ENCODE measurements around the gene FDXR. TPM values are rescaled to one million over a fixed set of nuclear protein-coding genes. Genes with fewer than 3 reads are reported as not detected.

Gene FDXR
- total RNA-seq, 1 donor from 2014 or later: 9.0 TPM

DNA sequence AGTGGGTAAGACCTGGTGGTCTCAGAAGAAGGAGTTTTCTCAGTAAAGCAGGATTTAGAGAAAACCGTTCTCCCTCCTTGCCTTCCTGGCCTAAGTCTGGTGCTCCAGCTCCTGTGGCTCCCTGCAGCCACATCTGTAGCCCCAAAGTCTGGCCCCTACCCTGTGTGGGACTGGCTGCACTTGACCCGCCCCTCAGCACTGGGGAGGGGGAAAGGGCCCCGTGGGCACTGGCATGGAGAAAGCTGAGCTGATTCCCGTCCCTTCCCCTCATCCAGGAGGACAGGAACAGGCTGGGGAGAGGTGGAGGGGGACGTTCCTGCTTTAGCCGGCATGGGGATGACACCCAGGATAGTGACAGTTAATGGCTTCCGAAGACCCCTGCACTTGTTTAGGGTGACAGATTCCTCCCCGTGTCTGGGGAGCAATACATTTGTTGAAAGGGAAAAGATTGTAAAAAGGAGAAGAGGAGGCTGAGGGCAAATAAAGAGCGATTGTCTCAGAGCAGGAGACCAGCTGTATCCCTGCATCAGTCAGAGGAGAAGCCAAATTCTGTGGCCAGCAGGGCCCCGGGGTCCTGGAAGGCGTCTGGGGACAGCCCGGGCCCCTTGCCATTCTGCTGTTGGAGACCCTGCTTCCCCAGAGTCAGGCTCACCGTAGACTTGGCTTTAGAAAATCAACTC is 51.0 kb downstream of the FDXR start:
- Mint-ChIP-seq H3K27ac (ENCODE audit: unreplicated experiment) (peak overlapping the region; percentile 13), H3K9me3 (ENCODE audit: low read depth) (no peaks in the 10 kb centered on the region), H3K4me3 (ENCODE audit: unreplicated experiment) (no peak overlapping the region), H3K27me3 (ENCODE audit: low read depth) (no peaks in the 10 kb centered on the region), H3K4me1 (ENCODE audit: low read depth) (no peaks in the 10 kb centered on the region), H3K36me3 (ENCODE audit: low read depth) (peaks cover 16% of the 10 kb centered on the region)
- TF ChIP-seq, protein P1, sequence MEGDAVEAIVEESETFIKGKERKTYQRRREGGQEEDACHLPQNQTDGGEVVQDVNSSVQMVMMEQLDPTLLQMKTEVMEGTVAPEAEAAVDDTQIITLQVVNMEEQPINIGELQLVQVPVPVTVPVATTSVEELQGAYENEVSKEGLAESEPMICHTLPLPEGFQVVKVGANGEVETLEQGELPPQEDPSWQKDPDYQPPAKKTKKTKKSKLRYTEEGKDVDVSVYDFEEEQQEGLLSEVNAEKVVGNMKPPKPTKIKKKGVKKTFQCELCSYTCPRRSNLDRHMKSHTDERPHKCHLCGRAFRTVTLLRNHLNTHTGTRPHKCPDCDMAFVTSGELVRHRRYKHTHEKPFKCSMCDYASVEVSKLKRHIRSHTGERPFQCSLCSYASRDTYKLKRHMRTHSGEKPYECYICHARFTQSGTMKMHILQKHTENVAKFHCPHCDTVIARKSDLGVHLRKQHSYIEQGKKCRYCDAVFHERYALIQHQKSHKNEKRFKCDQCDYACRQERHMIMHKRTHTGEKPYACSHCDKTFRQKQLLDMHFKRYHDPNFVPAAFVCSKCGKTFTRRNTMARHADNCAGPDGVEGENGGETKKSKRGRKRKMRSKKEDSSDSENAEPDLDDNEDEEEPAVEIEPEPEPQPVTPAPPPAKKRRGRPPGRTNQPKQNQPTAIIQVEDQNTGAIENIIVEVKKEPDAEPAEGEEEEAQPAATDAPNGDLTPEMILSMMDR (IDR thresholded peaks at IDR 0.05): no peak
- no peak for DNase-seq (ENCODE audit: low spot score)

DNA sequence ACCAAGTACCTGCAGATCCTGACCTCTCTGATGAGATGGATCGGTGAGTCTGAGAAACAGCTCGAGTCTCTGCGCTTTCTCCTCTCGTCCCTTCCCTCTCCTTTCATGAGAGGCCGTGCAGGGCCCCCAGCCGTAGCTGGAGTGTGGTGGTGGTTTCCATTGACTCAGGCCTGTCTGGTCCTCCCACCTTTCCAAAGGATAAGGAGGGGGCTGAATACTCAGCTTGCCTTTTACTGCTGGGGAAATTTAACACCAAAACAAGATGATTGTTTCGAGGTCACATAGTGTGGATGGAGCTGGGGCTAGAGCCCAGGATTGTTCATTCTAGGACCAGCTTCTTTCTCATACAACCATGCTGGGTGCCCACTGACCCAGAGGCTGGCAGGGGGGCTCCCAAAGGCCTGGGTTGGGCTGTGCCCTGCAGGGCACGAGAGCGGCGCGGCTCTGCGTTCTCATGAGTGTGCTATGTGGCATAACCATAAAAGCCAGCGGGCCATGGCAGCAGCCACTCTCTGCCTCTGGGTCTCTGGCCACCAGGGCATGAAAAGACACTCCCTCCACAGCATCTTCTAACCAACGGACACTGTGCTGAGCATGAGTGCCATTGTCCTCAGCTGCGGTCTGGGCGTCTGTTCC is 52.9 kb downstream of the FDXR start:
- TF ChIP-seq, protein P1 (IDR thresholded peaks at IDR 0.05): no peak
- Mint-ChIP-seq H3K4me3 (ENCODE audit: unreplicated experiment) (no peak overlapping the region), H3K36me3 (ENCODE audit: low read depth) (peaks cover 20% of the 10 kb centered on the region), H3K27ac (ENCODE audit: unreplicated experiment) (no peak overlapping the region), H3K9me3 (ENCODE audit: low read depth) (no peaks in the 10 kb centered on the region), H3K27me3 (ENCODE audit: low read depth) (no peaks in the 10 kb centered on the region), H3K4me1 (ENCODE audit: low read depth) (no peaks in the 10 kb centered on the region)
- DNase-seq (ENCODE audit: low spot score): no peak

DNA sequence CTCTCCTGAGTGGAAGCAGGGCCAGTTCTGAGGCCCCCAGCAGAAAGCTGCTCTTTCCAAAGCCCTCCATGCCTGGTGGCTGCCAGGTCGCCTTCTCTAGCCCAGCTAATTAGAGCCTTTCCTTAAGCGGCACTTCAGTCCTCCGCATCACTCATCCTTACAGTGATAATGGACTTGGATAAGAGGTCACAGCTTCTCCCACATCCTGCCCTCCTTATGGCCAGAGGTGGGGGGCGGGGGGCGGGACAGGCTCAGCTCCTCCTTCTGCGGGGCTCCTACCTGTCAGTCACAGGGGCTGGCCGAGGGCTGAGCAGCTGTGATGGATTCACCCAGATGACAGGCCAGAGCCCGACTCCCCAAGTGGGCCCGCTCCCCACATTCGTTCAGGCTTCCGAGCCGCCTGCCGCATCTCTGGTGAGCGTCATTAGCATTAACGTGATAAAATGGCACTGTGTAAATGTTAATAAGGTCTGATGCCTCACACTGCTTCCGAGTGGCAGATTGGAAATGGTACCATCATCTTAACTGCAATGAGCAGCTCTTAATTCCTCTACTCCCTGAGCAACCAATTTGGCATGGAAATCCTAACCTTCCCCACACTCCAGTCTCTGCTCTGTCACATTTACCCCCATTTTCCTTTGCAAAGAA is 54.4 kb downstream of the FDXR start:
- H3K27ac Mint-ChIP-seq (ENCODE audit: unreplicated experiment): no peak overlapping the region
- H3K4me3 Mint-ChIP-seq (ENCODE audit: unreplicated experiment): no peak overlapping the region
- H3K36me3 Mint-ChIP-seq (ENCODE audit: low read depth): peaks cover 17% of the 10 kb centered on the region
- DNase-seq (ENCODE audit: low spot score): no peak
- H3K4me1 Mint-ChIP-seq (ENCODE audit: low read depth): no peaks in the 10 kb centered on the region
- no peaks in the 10 kb centered on the region for H3K9me3 Mint-ChIP-seq (ENCODE audit: low read depth)
- TF ChIP-seq, protein P1 (IDR thresholded peaks at IDR 0.05): no peak
- H3K27me3 Mint-ChIP-seq (ENCODE audit: low read depth): no peaks in the 10 kb centered on the region

DNA sequence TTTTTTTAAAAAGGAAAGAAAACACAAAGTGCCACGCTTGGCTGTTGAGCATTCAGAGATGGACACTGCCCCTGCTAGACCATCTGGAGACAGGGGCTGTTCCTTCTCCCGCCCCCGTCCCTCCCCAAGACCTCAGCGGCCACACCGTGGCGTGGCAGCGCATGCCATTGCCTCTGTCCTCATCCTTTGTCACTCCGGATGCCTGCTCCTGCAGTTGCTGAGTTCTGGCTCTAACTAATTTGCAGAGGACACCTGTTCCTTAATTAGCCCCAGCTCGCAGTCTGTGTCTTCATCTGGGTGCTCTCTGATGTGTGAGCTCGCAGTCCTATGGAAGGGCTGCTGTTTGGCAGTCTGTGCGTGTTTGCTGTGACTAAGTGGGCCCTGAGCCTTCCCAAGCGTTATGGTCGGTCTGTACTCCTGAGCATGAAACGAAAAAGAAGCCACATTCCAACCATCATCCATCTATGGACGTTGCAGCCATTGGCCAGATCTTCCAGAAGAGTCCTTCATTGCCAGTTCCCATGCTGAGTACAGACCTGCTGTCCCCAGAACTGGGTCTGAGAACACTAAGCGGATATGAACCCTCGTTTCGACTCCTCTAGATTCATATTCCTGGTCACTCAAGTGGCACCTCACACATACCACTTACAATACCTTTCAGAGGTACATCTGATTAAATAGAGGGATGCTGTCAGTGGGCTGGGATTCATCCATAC is 55.7 kb downstream of the FDXR start:
- Mint-ChIP-seq H3K4me1 (ENCODE audit: low read depth) (no peaks in the 10 kb centered on the region), H3K9me3 (ENCODE audit: low read depth) (no peaks in the 10 kb centered on the region), H3K36me3 (ENCODE audit: low read depth) (peaks cover 20% of the 10 kb centered on the region), H3K27ac (ENCODE audit: unreplicated experiment) (no peak overlapping the region), H3K4me3 (ENCODE audit: unreplicated experiment) (no peak overlapping the region), H3K27me3 (ENCODE audit: low read depth) (no peaks in the 10 kb centered on the region)
- no peak for DNase-seq (ENCODE audit: low spot score)
- TF ChIP-seq, protein P1 (IDR thresholded peaks at IDR 0.05): no peak
